CD4-positive, alpha-beta T cell (primary cell): ENCODE measurements around the gene KCNQ1OT1. TPM values are rescaled to one million over a fixed set of nuclear protein-coding genes. Genes with fewer than 3 reads are reported as not detected.

Experiments used
- ATAC-seq: fragments of 200-7000 bp; cut with Tn5 transposase; one replicate; pipeline ENCODE4 v1.10.0; 2022; ENCODE audit warnings: mild to moderate bottlenecking; ENCODE audit not compliant: poor library complexity
- CTCF ChIA-PET: fragments of 350-600 bp; sonication (Branson Sonifier 250); formaldehyde crosslinking; loops from one replicate; lab custom pipeline; 2021; ENCODE audit warnings: antibody characterized with exemption, inconsistent platforms; lab: Charles Lee
- POLR2A ChIA-PET: fragments of 350-600 bp; sonication (Branson Sonifier 250); formaldehyde crosslinking; loops from one replicate; lab custom pipeline; 2021; ENCODE audit warnings: antibody characterized with exemption, inconsistent platforms; lab: Charles Lee
- DNase-seq, 14 experiments: peaks; one replicate each; pipeline ENCODE4 v3.0.0-alpha.2; 2013 to 2020; ENCODE audit warnings: mixed read lengths in 2 of 14
- H3K27ac ChIP-seq, 2 donors: one replicate each; pipeline versions ENCODE4 v1.5.1 to v1.7.0; 2013; ENCODE audit warnings: low read length in 2 of 2, low read depth in 1 of 2, mild to moderate bottlenecking in 1 of 2
- H3K27me3 ChIP-seq, 2 experiments: 1 replicate in 1 of 2; 2 replicates in 1 of 2; pipeline versions ENCODE4 v1.6.1 to v1.7.0; 2013; ENCODE audit warnings: low read length in 2 of 2, control low read depth in 1 of 2, mild to moderate bottlenecking in 1 of 2, moderate library complexity in 1 of 2; ENCODE audit not compliant: insufficient read depth in 2 of 2, control insufficient read depth in 1 of 2
- H3K36me3 ChIP-seq: one replicate; pipeline ENCODE4 v1.6.1; 2013; ENCODE audit warnings: low read length, control low read depth; ENCODE audit not compliant: insufficient read depth
- H3K4me1 ChIP-seq: one replicate; pipeline ENCODE4 v1.6.1; 2013; ENCODE audit warnings: low read length, control low read depth; ENCODE audit not compliant: insufficient read depth
- H3K4me3 ChIP-seq: one replicate; pipeline ENCODE4 v1.5.1; 2013; ENCODE audit warnings: mild to moderate bottlenecking, low read length, moderate library complexity
- H3K9me3 ChIP-seq, 2 experiments: 1 replicate in 1 of 2; 2 replicates in 1 of 2; pipeline versions ENCODE4 v1.6.1 to v1.7.0; 2013; ENCODE audit warnings: low read length in 2 of 2, mild to moderate bottlenecking in 2 of 2, control low read depth in 1 of 2, moderate library complexity in 1 of 2; ENCODE audit not compliant: control insufficient read depth in 1 of 2, insufficient read depth in 1 of 2
- H3K27ac Mint-ChIP-seq: one replicate; pipeline ENCODE4 v1.8.0; 2020; ENCODE audit warnings: mixed read lengths
- H3K27me3 Mint-ChIP-seq: one replicate; pipeline ENCODE4 v1.8.0; 2021; ENCODE audit warnings: mixed read lengths
- H3K36me3 Mint-ChIP-seq: one replicate; pipeline ENCODE4 v1.8.0; 2021; ENCODE audit warnings: low read depth, mixed read lengths
- H3K4me1 Mint-ChIP-seq: one replicate; pipeline ENCODE4 v1.8.0; 2021; ENCODE audit warnings: low read depth, mixed read lengths
- H3K4me3 Mint-ChIP-seq: one replicate; pipeline ENCODE4 v1.8.0; 2020; ENCODE audit warnings: mild to moderate bottlenecking, mixed read lengths
- H3K9me3 Mint-ChIP-seq: one replicate; pipeline ENCODE4 v1.8.0; 2020; ENCODE audit warnings: mixed read lengths
- CTCF ChIP-seq: fragments of 200-600 bp; IDR thresholded peaks from one replicate; pipeline ENCODE4 v1.8.0; 2022; ENCODE audit warnings: antibody characterized with exemption, mild to moderate bottlenecking
- intact Hi-C, 2 experiments: fragments of 100-400 bp; cut with DNase I in 1 of 2; cut with micrococcal nuclease in 1 of 2; formaldehyde crosslinking; loops; one replicate each; pipeline versions ENCODE4 v1.15.1 to v1.9.0; 2023 to 2025; cut with DNase I, micrococcal nuclease
- total RNA-seq, 174 experiments: library from RNA in 2 of 174; stranded (reverse) in 2 of 174; gene quantifications; one replicate each; pipeline ENCODE4 v1.2.3 and lab custom pipeline; 2021 to 2026

Gene KCNQ1OT1
- total RNA-seq, 2 experiments from 2014 or later: 0.17 to 0.22 TPM

- H3K4me3 Mint-ChIP-seq: no peak overlapping the region
Measured at GRCh38 chr11:2561696-2562581, 137.9 kb downstream of the KCNQ1OT1 start.

GRCh38 chr11:2559527-2560311 lies 140.1 kb downstream of the KCNQ1OT1 start:
- peaks cover 15% of the 10 kb centered on the region for H3K4me1 Mint-ChIP-seq
- ATAC-seq (no peak), DNase-seq (no peak)
- H3K27me3 ChIP-seq: no peaks in the 10 kb centered on the region
- no peak overlapping the region for H3K4me3 Mint-ChIP-seq
- H3K27ac ChIP-seq: no peak overlapping the region
- peaks cover 14% of the 10 kb centered on the region for H3K4me1 ChIP-seq
- H3K36me3 ChIP-seq: no peaks in the 10 kb centered on the region
- TF ChIP-seq CTCF: no peak
- ChIA-PET POLR2A (no interaction called here), CTCF (no interaction called here)
- no peaks in the 10 kb centered on the region for H3K27me3 Mint-ChIP-seq
- H3K4me3 ChIP-seq: no peak overlapping the region
- H3K9me3 Mint-ChIP-seq: no peaks in the 10 kb centered on the region
- no peak overlapping the region for H3K27ac Mint-ChIP-seq
- no peaks in the 10 kb centered on the region for H3K36me3 Mint-ChIP-seq
- intact Hi-C loops: no loop called here
- no peaks in the 10 kb centered on the region for H3K9me3 ChIP-seq

More at GRCh38 chr11:2561696-2562581, 137.9 kb downstream of the KCNQ1OT1 start:
- TF ChIP-seq CTCF: no peak
- H3K9me3 Mint-ChIP-seq: no peaks in the 10 kb centered on the region
- no peaks in the 10 kb centered on the region for H3K36me3 Mint-ChIP-seq
- CTCF ChIA-PET: no interaction called here
- H3K27ac ChIP-seq: no peak overlapping the region
- no peaks in the 10 kb centered on the region for H3K27me3 ChIP-seq
- no peaks in the 10 kb centered on the region for H3K27me3 Mint-ChIP-seq
- intact Hi-C loops: no loop called here
- POLR2A ChIA-PET: no interaction called here
- H3K9me3 ChIP-seq: no peaks in the 10 kb centered on the region
- H3K4me3 ChIP-seq: no peak overlapping the region
- peaks cover 9% of the 10 kb centered on the region for H3K4me1 Mint-ChIP-seq
- H3K4me1 ChIP-seq: peaks cover 14% of the 10 kb centered on the region
- ATAC-seq (no peak), DNase-seq (no peak)
- peaks cover 4% of the 10 kb centered on the region for H3K36me3 ChIP-seq
- H3K27ac Mint-ChIP-seq: no peak overlapping the region

GRCh38 chr11:2558861-2559526 lies 140.8 kb downstream of the KCNQ1OT1 start:
- ChIA-PET POLR2A (interaction anchor here (0.6 kb wide), 1 partner anchor 961 kb away, joined by 3 read pairs; the partner anchor contains the start of gene KRTAP5-2), CTCF (no interaction called here)
- TF ChIP-seq CTCF: no peak
- H3K4me1 ChIP-seq: peaks cover 14% of the 10 kb centered on the region
- no peaks in the 10 kb centered on the region for H3K27me3 ChIP-seq
- Mint-ChIP-seq H3K4me3 (no peak overlapping the region), H3K4me1 (peaks cover 15% of the 10 kb centered on the region), H3K27me3 (no peaks in the 10 kb centered on the region), H3K9me3 (no peaks in the 10 kb centered on the region), H3K36me3 (no peaks in the 10 kb centered on the region), H3K27ac (no peak overlapping the region)
- ATAC-seq (no peak), DNase-seq (no peak)
- no peaks in the 10 kb centered on the region for H3K9me3 ChIP-seq
- intact Hi-C loops: no loop called here
- no peak overlapping the region for H3K27ac ChIP-seq
- H3K4me3 ChIP-seq: no peak overlapping the region
- H3K36me3 ChIP-seq: no peaks in the 10 kb centered on the region
